ENCODE results near the gene SNX18.

SNX18 gene

GRCh38 chr5:54545796-54546195 is 28.2 kb downstream of the SNX18 start:
- no peak for TF ChIP-seq CTCF (IDR thresholded peaks at IDR 0.05; ENCODE audit: low read depth, low read length)

DNA sequence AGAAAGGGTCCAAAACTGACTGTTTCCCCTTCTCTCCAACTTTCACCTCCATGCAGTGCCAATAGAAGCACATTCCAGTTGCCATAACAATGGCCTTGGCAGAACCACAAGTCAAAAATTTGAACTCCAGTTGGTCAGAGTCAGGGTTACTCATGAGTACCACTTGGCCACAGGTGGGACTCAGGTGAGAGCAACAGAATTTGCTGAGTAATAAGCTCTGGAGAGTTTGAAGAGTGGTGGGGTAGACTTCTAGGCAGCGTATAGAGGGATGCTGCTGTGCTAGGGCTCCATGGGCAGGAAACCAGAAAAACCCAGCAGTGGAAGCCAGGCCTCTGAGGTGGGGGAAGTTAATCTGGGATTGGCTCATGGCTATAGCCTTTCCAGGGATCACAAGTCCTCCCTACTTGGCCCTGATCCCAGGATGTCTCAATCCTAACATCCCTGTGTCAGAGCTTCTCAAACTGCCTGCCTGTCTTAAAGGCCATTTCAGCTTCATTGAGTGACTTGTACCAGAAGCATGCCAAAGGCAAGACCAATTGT is 30.2 kb downstream of the SNX18 start:
- TF ChIP-seq CTCF (IDR thresholded peaks at IDR 0.05; ENCODE audit: low read depth, low read length) = no peak
- H3K4me3 ChIP-seq (ENCODE audit: low read depth, low read length) = no peak overlapping the region
- DNase-seq (ENCODE audit: low read depth, low spot score) = peak; percentile 12
- in situ Hi-C loops (cut with HindIII; ENCODE audit: low sequenced_read_pairs) = no loop called here

More at GRCh38 chr5:54545796-54546195, 28.2 kb downstream of the SNX18 start:
- H3K4me3 ChIP-seq (ENCODE audit: low read depth, low read length) = no peak overlapping the region
- in situ Hi-C loops (cut with HindIII; ENCODE audit: low sequenced_read_pairs) = no loop called here
- DNase-seq (ENCODE audit: low read depth, low spot score) = no peak

DNA sequence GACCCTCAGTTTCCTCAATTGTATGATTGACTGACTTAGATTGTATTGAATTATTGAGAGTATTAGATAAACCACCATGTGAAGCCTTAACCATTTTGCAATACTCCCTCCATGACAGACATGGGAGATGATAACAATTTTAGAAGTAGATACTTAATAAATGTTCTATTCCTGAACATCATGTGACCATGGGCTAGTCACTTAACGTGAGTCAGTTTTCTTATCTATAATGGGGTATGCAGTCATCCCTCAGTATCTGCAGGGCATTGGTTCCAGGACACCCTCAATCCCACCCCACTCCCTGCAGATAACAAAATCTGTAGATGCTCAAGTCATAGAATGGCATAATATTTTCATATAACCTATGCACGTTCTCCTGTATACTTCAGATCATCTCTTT is 31.0 kb downstream of the SNX18 start:
- no peak overlapping the region for H3K4me3 ChIP-seq (ENCODE audit: low read depth, low read length)
- no peak for DNase-seq (ENCODE audit: low read depth, low spot score)
- in situ Hi-C loops (cut with HindIII; ENCODE audit: low sequenced_read_pairs) = no loop called here
- no peak for TF ChIP-seq CTCF (IDR thresholded peaks at IDR 0.05; ENCODE audit: low read depth, low read length)

DNA sequence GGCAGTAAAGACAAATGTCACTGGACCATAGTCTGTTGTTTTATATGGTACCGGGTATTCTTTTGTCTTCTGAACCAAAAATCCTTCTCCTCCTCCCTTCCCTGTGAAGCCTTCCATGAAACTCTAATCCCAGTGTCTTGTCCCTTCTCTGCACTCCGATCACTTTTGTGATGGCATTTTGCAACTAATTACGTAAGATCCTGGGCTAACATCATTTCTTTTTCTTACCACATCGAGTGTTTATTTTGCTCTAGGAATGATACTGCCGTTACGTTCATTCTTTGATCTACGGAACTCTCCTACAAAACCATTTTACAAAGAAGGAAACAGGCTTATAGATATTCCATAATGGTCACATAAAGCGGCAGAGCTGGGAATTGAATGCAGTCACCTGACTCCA is 33.7 kb downstream of the SNX18 start:
- TF ChIP-seq CTCF (IDR thresholded peaks at IDR 0.05; ENCODE audit: low read depth, low read length) = no peak
- in situ Hi-C loops (cut with HindIII; ENCODE audit: low sequenced_read_pairs) = no loop called here
- no peak for DNase-seq (ENCODE audit: low read depth, low spot score)
- H3K4me3 ChIP-seq (ENCODE audit: low read depth, low read length) = no peak overlapping the region

DNA sequence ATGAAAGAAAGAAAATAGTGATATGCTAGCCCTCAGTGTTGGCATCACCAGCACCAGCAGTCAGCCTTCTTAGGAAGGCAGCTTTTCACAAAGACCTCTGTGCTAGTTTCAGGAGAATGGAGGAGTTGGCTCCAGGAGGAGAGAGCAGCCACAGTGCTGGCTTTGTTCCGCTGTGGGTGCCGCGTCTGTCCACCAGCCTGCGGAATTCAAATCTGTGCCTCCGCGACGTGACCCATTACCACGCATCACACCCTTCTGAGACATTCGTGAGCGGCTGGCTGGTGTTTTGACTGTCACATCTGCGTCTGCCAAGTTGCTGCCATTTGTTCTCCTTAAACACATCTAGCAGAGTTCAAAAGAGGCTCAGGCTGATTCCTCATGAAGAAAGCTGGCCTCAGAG is 34.4 kb downstream of the SNX18 start:
- no peak for DNase-seq (ENCODE audit: low read depth, low spot score)
- in situ Hi-C loops (cut with HindIII; ENCODE audit: low sequenced_read_pairs) = no loop called here
- no peak overlapping the region for H3K4me3 ChIP-seq (ENCODE audit: low read depth, low read length)
- no peak for TF ChIP-seq CTCF (IDR thresholded peaks at IDR 0.05; ENCODE audit: low read depth, low read length)

GRCh38 chr5:54552446-54552845 is 34.9 kb downstream of the SNX18 start:
- no peak for TF ChIP-seq CTCF (IDR thresholded peaks at IDR 0.05; ENCODE audit: low read depth, low read length)
- H3K4me3 ChIP-seq (ENCODE audit: low read depth, low read length) = no peak overlapping the region
- DNase-seq (ENCODE audit: low read depth, low spot score) = no peak
- in situ Hi-C loops (cut with HindIII; ENCODE audit: low sequenced_read_pairs) = no loop called here
